ENCODE measurements around the gene AHSG. TPM values are rescaled to one million over a fixed set of nuclear protein-coding genes. Genes with fewer than 3 reads are reported as not detected.
A peak's percentile ranks its signal among the peaks of the same experiment; 100 is the strongest.
"Not testable (repeated sequence)": the region's sequence is repeated elsewhere in the genome, so short reads cannot be mapped to it uniquely, and the experiment has no call there.

Gene AHSG
- total RNA-seq, 2 donors from 2014 or later = 0.14 TPM; not detected in 1

GRCh38 chr3:186627852-186628414 lies 15.1 kb downstream of the AHSG start:
- ATAC-seq (replicated peaks in 1 of 2) = no peak
- H3K4me1 Mint-ChIP-seq (ENCODE audit: low read depth) = no peaks in the 10 kb centered on the region
- H3K36me3 Mint-ChIP-seq (ENCODE audit: insufficient read depth in 2 of 2) = no peaks in the 10 kb centered on the region
- no peak overlapping the region for H3K4me3 Mint-ChIP-seq
- no peak for DNase-seq
- no peaks in the 10 kb centered on the region for H3K9me3 Mint-ChIP-seq
- no peak overlapping the region for H3K27ac Mint-ChIP-seq
- peaks cover 20% of the 10 kb centered on the region for H3K27me3 Mint-ChIP-seq (ENCODE audit: low read depth)

GRCh38 chr3:186628756-186629155 lies 15.9 kb downstream of the AHSG start:
- no peak for DNase-seq
- H3K9me3 Mint-ChIP-seq = no peaks in the 10 kb centered on the region
- no peaks in the 10 kb centered on the region for H3K4me1 Mint-ChIP-seq (ENCODE audit: low read depth)
- no peak overlapping the region for H3K4me3 Mint-ChIP-seq
- no peaks in the 10 kb centered on the region for H3K36me3 Mint-ChIP-seq (ENCODE audit: insufficient read depth in 2 of 2)
- peaks cover 13% of the 10 kb centered on the region for H3K27me3 Mint-ChIP-seq (ENCODE audit: low read depth)
- no peak overlapping the region for H3K27ac Mint-ChIP-seq
- no peak for ATAC-seq (replicated peaks in 1 of 2)

GRCh38 chr3:186630950-186631641 lies 18.2 kb downstream of the AHSG start:
- Mint-ChIP-seq H3K27ac (no peak overlapping the region), H3K36me3 (ENCODE audit: insufficient read depth in 2 of 2) (no peaks in the 10 kb centered on the region), H3K4me1 (ENCODE audit: low read depth) (no peaks in the 10 kb centered on the region), H3K9me3 (no peaks in the 10 kb centered on the region), H3K27me3 (ENCODE audit: low read depth) (peaks cover 13% of the 10 kb centered on the region), H3K4me3 (no peak overlapping the region)
- no peak for ATAC-seq (replicated peaks in 1 of 2)
- DNase-seq = no peak

GRCh38 chr3:186633481-186633880 lies 20.6 kb downstream of the AHSG start:
- Mint-ChIP-seq H3K9me3 (no peaks in the 10 kb centered on the region), H3K36me3 (ENCODE audit: insufficient read depth in 2 of 2) (no peaks in the 10 kb centered on the region), H3K4me3 (no peak overlapping the region)

GRCh38 chr3:186634207-186634606 lies 21.3 kb downstream of the AHSG start:
- not testable (repeated sequence) for H3K27ac Mint-ChIP-seq; H3K9me3 Mint-ChIP-seq; H3K4me1 Mint-ChIP-seq (ENCODE audit: low read depth); H3K36me3 Mint-ChIP-seq (ENCODE audit: insufficient read depth in 2 of 2); ATAC-seq (replicated peaks in 1 of 2); H3K4me3 Mint-ChIP-seq; DNase-seq
- peaks cover 29% of the 10 kb centered on the region for H3K27me3 Mint-ChIP-seq (ENCODE audit: low read depth)

More at GRCh38 chr3:186633481-186633880, 20.6 kb downstream of the AHSG start:
- Mint-ChIP-seq H3K27me3 (ENCODE audit: low read depth) (peaks cover 21% of the 10 kb centered on the region), H3K27ac (no peak overlapping the region), H3K4me1 (ENCODE audit: low read depth) (no peaks in the 10 kb centered on the region)
- ATAC-seq (replicated peaks in 1 of 2) (no peak), DNase-seq (no peak)

GRCh38 chr3:186635532-186635931 lies 22.7 kb downstream of the AHSG start:
- peaks cover 28% of the 10 kb centered on the region for H3K27me3 Mint-ChIP-seq (ENCODE audit: low read depth)
- H3K9me3 Mint-ChIP-seq = no peaks in the 10 kb centered on the region
- ATAC-seq (replicated peaks in 1 of 2) = no peak

GRCh38 chr3:186636536-186636935 lies 23.7 kb downstream of the AHSG start:
- DNase-seq (no peak), ATAC-seq (replicated peaks in 1 of 2) (no peak)
- no peak overlapping the region for H3K27ac Mint-ChIP-seq
- no peaks in the 10 kb centered on the region for H3K9me3 Mint-ChIP-seq
- no peak overlapping the region for H3K4me3 Mint-ChIP-seq
- peaks cover 29% of the 10 kb centered on the region for H3K27me3 Mint-ChIP-seq (ENCODE audit: low read depth)
- H3K4me1 Mint-ChIP-seq (ENCODE audit: low read depth) = peaks cover 9% of the 10 kb centered on the region
- no peaks in the 10 kb centered on the region for H3K36me3 Mint-ChIP-seq (ENCODE audit: insufficient read depth in 2 of 2)

More at GRCh38 chr3:186635532-186635931, 22.7 kb downstream of the AHSG start:
- H3K36me3 Mint-ChIP-seq (ENCODE audit: insufficient read depth in 2 of 2) = no peaks in the 10 kb centered on the region
- H3K27ac Mint-ChIP-seq = no peak overlapping the region
- H3K4me1 Mint-ChIP-seq (ENCODE audit: low read depth) = no peaks in the 10 kb centered on the region
- no peak for DNase-seq
- no peak overlapping the region for H3K4me3 Mint-ChIP-seq

- Mint-ChIP-seq H3K36me3 (ENCODE audit: insufficient read depth in 2 of 2) (no peaks in the 10 kb centered on the region), H3K27me3 (ENCODE audit: low read depth) (peaks cover 29% of the 10 kb centered on the region), H3K4me1 (ENCODE audit: low read depth) (peaks cover 20% of the 10 kb centered on the region), H3K27ac (no peak overlapping the region), H3K9me3 (no peaks in the 10 kb centered on the region), H3K4me3 (no peak overlapping the region)
- DNase-seq (no peak), ATAC-seq (replicated peaks in 1 of 2) (no peak)
Measured at GRCh38 chr3:186637686-186638085, 24.8 kb downstream of the AHSG start.

GRCh38 chr3:186638259-186638658 lies 25.4 kb downstream of the AHSG start:
- H3K4me3 Mint-ChIP-seq = no peak overlapping the region
- H3K9me3 Mint-ChIP-seq = no peaks in the 10 kb centered on the region
- H3K4me1 Mint-ChIP-seq (ENCODE audit: low read depth) = peaks cover 26% of the 10 kb centered on the region
- DNase-seq (no peak), ATAC-seq (replicated peaks in 1 of 2) (no peak)
- H3K27me3 Mint-ChIP-seq (ENCODE audit: low read depth) = peaks cover 29% of the 10 kb centered on the region
- no peak overlapping the region for H3K27ac Mint-ChIP-seq
- no peaks in the 10 kb centered on the region for H3K36me3 Mint-ChIP-seq (ENCODE audit: insufficient read depth in 2 of 2)

- Mint-ChIP-seq H3K4me1 (ENCODE audit: low read depth) (peaks cover 34% of the 10 kb centered on the region), H3K4me3 (no peak within 1 kb of the TSS), H3K27ac (no peak within 1 kb of the TSS), H3K27me3 (ENCODE audit: low read depth) (peaks cover 29% of the 10 kb centered on the region), H3K9me3 (no peaks in the 10 kb centered on the region), H3K36me3 (ENCODE audit: insufficient read depth in 2 of 2) (no peaks in the 10 kb centered on the region)
- ATAC-seq (replicated peaks in 1 of 2) (no peak), DNase-seq (no peak)
Measured at GRCh38 chr3:186639778-186640472, 27.1 kb downstream of the AHSG start, which contains the start of gene FETUB. Gene FETUB (plus strand): TSS chr3:186640399. CDS start chr3:186640461, 62 bp downstream.

GRCh38 chr3:186640473-186640818 lies 27.6 kb downstream of the AHSG start:
- no peak overlapping the region for H3K27ac Mint-ChIP-seq
- peaks cover 34% of the 10 kb centered on the region for H3K4me1 Mint-ChIP-seq (ENCODE audit: low read depth)
- H3K4me3 Mint-ChIP-seq = no peak overlapping the region
- no peak for DNase-seq
- no peaks in the 10 kb centered on the region for H3K36me3 Mint-ChIP-seq (ENCODE audit: insufficient read depth in 2 of 2)
- peaks cover 29% of the 10 kb centered on the region for H3K27me3 Mint-ChIP-seq (ENCODE audit: low read depth)
- no peaks in the 10 kb centered on the region for H3K9me3 Mint-ChIP-seq
- ATAC-seq (replicated peaks in 1 of 2) = no peak

- Mint-ChIP-seq H3K36me3 (ENCODE audit: insufficient read depth in 2 of 2) (no peaks in the 10 kb centered on the region), H3K4me1 (ENCODE audit: low read depth) (peaks cover 34% of the 10 kb centered on the region), H3K27me3 (ENCODE audit: low read depth) (peaks cover 32% of the 10 kb centered on the region)
Measured at GRCh38 chr3:186640929-186641328, 28.1 kb downstream of the AHSG start.

GRCh38 chr3:186642014-186642413 lies 29.2 kb downstream of the AHSG start:
- Mint-ChIP-seq H3K4me3 (peak overlapping the region in 1 of 2 donors; percentile 52), H3K36me3 (ENCODE audit: insufficient read depth in 2 of 2) (no peaks in the 10 kb centered on the region), H3K27me3 (ENCODE audit: low read depth) (peaks cover 37% of the 10 kb centered on the region), H3K4me1 (ENCODE audit: low read depth) (peaks cover 34% of the 10 kb centered on the region), H3K27ac (no peak overlapping the region), H3K9me3 (no peaks in the 10 kb centered on the region)
- ATAC-seq (replicated peaks in 1 of 2) (peak; percentile 66 to 68), DNase-seq (peak in 1 of 2 donors; percentile 16)

More at GRCh38 chr3:186640929-186641328, 28.1 kb downstream of the AHSG start:
- Mint-ChIP-seq H3K27ac (no peak overlapping the region), H3K9me3 (no peaks in the 10 kb centered on the region), H3K4me3 (no peak overlapping the region)
- no peak for ATAC-seq (replicated peaks in 1 of 2)
- no peak for DNase-seq

Data from activated T-cell treated with anti-CD3 and anti-CD28 coated beads, Interleukin-2, amount 50 U/mL, for 72 hours (primary cell).